DMS114 treated with DMSO at 0.1 percent for 48 hours (cell line): ENCODE measurements around the gene GP1BB.
"Not testable (repeated sequence)": the region's sequence is repeated elsewhere in the genome, so short reads cannot be mapped to it uniquely, and the experiment has no call there.

Source experiments
- DNase-seq: peaks from one replicate; lab custom pipeline; 2025; ENCODE audit not compliant: unreplicated experiment; lab: John Stamatoyannopoulos, UW

Gene GP1BB

GRCh38 chr22:19724927-19725661, 1.8 kb downstream of the GP1BB start:
- DNase-seq, result no peak

- DNase-seq, result not testable (repeated sequence)
These were observed 2.9 kb downstream of the GP1BB start for GRCh38 chr22:19726064-19726788.

- no peak for DNase-seq
These were observed 4.2 kb downstream of the GP1BB start for GRCh38 chr22:19727310-19728150.

GRCh38 chr22:19728271-19728670, 4.9 kb downstream of the GP1BB start:
- DNase-seq, result no peak

- no peak for DNase-seq
These were observed 5.5 kb downstream of the GP1BB start for GRCh38 chr22:19728836-19729235.

- no peak for DNase-seq
These were observed 6.2 kb downstream of the GP1BB start for GRCh38 chr22:19729507-19729906.

- no peak for DNase-seq
These were observed 6.9 kb downstream of the GP1BB start for GRCh38 chr22:19730198-19730597.

GRCh38 chr22:19730655-19731360, 7.5 kb downstream of the GP1BB start:
- peak; percentile 62 for DNase-seq

- DNase-seq, result no peak
These were observed 8.2 kb downstream of the GP1BB start for GRCh38 chr22:19731361-19732135.

GRCh38 chr22:19732403-19733113, 9.2 kb downstream of the GP1BB start:
- no peak for DNase-seq

- DNase-seq, result no peak
These were observed 10.4 kb downstream of the GP1BB start for GRCh38 chr22:19733755-19734154.

- DNase-seq, result no peak
These were observed 10.8 kb downstream of the GP1BB start for GRCh38 chr22:19734163-19734562.

GRCh38 chr22:19734837-19735382, 11.6 kb downstream of the GP1BB start:
- no peak for DNase-seq

- DNase-seq, result no peak
These were observed 12.5 kb downstream of the GP1BB start for GRCh38 chr22:19735665-19736510.

- DNase-seq, result no peak
These were observed 14.7 kb downstream of the GP1BB start for GRCh38 chr22:19737846-19738663.

GRCh38 chr22:19738664-19739447, 15.5 kb downstream of the GP1BB start:
- DNase-seq, result no peak

GRCh38 chr22:19739448-19739895, 16.1 kb downstream of the GP1BB start:
- no peak for DNase-seq
